Right lobe of liver (tissue), 4 donors: ENCODE results near the gene SIGMAR1.

Experiments
- POLR2A ChIP-seq: fragments of 450-650 bp; IDR thresholded peaks from one replicate; pipeline ENCODE4 v1.6.1; 2017; ENCODE audit warnings: antibody characterized with exemption, mild to moderate bottlenecking
- TF ChIP-seq, protein P1 (sequence below), 4 donors: fragments of 200-600 bp in 3 of 4; fragments of 450-650 bp in 1 of 4; IDR thresholded peaks; one replicate each; pipeline versions ENCODE4 v1.5.1 to v1.8.0; 2016 to 2022; ENCODE audit warnings: antibody characterized with exemption in 4 of 4, mild to moderate bottlenecking in 2 of 4
- donor health status: DM: no; HTN: no; CAD: no.
- donor health status: DM: no; HTN: no; CAD: no.
- donor health status: DM: no; HTN: yes; CAD: no.

DNA sequence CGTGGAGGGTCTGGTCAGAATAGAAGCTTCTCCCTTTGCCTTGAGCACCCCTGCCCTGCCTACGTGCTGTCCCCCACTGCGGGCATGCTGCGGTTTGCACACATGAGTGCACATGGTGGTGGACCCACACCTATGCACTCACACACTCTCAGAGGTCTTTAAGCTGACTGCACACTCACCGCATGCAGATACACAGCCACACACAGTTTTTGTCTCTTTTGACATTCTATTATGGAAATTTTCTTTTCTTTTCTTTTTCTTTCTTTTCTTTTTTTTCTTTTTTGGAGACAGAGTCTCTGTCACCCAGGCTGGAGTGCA lies 8.1 kb downstream of the SIGMAR1 start:
- TF ChIP-seq, protein P1, sequence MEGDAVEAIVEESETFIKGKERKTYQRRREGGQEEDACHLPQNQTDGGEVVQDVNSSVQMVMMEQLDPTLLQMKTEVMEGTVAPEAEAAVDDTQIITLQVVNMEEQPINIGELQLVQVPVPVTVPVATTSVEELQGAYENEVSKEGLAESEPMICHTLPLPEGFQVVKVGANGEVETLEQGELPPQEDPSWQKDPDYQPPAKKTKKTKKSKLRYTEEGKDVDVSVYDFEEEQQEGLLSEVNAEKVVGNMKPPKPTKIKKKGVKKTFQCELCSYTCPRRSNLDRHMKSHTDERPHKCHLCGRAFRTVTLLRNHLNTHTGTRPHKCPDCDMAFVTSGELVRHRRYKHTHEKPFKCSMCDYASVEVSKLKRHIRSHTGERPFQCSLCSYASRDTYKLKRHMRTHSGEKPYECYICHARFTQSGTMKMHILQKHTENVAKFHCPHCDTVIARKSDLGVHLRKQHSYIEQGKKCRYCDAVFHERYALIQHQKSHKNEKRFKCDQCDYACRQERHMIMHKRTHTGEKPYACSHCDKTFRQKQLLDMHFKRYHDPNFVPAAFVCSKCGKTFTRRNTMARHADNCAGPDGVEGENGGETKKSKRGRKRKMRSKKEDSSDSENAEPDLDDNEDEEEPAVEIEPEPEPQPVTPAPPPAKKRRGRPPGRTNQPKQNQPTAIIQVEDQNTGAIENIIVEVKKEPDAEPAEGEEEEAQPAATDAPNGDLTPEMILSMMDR (IDR thresholded peaks at IDR 0.05): no peak
- no peak for TF ChIP-seq POLR2A
